IPS DF 4.7 (cell line): Measurements from ENCODE around the gene CCDC192.

Source experiments
- DNase-seq: peaks from one replicate; pipeline ENCODE4 v3.0.0-alpha.2; 2013; ENCODE audit warnings: low spot score; ENCODE audit errors: extremely low read depth

Gene CCDC192

GRCh38 chr5:127805448-127805847 is 102.3 kb downstream of the CCDC192 start:
- DNase-seq, result no peak

GRCh38 chr5:127806776-127807175 is 103.6 kb downstream of the CCDC192 start:
- no peak for DNase-seq

- DNase-seq, result no peak
Measured at GRCh38 chr5:127809533-127809932, 106.3 kb downstream of the CCDC192 start.

GRCh38 chr5:127810017-127810416 is 106.8 kb downstream of the CCDC192 start:
- no peak for DNase-seq

GRCh38 chr5:127810707-127811490 is 107.7 kb downstream of the CCDC192 start:
- no peak for DNase-seq

GRCh38 chr5:127812570-127812969 is 109.4 kb downstream of the CCDC192 start:
- DNase-seq, result no peak

GRCh38 chr5:127813633-127814587 is 110.7 kb downstream of the CCDC192 start:
- DNase-seq, result no peak

GRCh38 chr5:127814588-127814973 is 111.4 kb downstream of the CCDC192 start:
- DNase-seq, result no peak

GRCh38 chr5:127820910-127821553 is 117.8 kb downstream of the CCDC192 start:
- DNase-seq, result no peak

GRCh38 chr5:127821896-127822295 is 118.7 kb downstream of the CCDC192 start:
- no peak for DNase-seq

GRCh38 chr5:127824126-127824525 is 120.9 kb downstream of the CCDC192 start:
- no peak for DNase-seq

- DNase-seq, result no peak
Measured at GRCh38 chr5:127826011-127826410, 122.8 kb downstream of the CCDC192 start.

- no peak for DNase-seq
Measured at GRCh38 chr5:127827451-127827850, 124.3 kb downstream of the CCDC192 start.

GRCh38 chr5:127830157-127830556 is 127.0 kb downstream of the CCDC192 start:
- no peak for DNase-seq

GRCh38 chr5:127830829-127831598 is 127.8 kb downstream of the CCDC192 start:
- DNase-seq, result no peak

GRCh38 chr5:127832067-127832466 is 128.9 kb downstream of the CCDC192 start:
- no peak for DNase-seq

GRCh38 chr5:127834094-127834531 is 130.9 kb downstream of the CCDC192 start:
- no peak for DNase-seq

GRCh38 chr5:127834554-127834953 is 131.4 kb downstream of the CCDC192 start:
- no peak for DNase-seq

- peak; percentile 11 for DNase-seq
Measured at GRCh38 chr5:127838661-127839060, 135.5 kb downstream of the CCDC192 start.

GRCh38 chr5:127839072-127839471 is 135.9 kb downstream of the CCDC192 start:
- DNase-seq, result no peak
